GM23338 (cell line): ENCODE measurements around the gene HDGFL2. TPM values are rescaled to one million over a fixed set of nuclear protein-coding genes. Genes with fewer than 3 reads are reported as not detected.

Experiments
- ATAC-seq: fragments of 200-7000 bp; cut with Tn5 transposase; 3 replicates; pipeline ENCODE4 v1.9.1; 2020
- DNase-seq: peaks from one replicate; pipeline ENCODE4 v3.0.0-alpha.2; 2015; ENCODE audit warnings: low spot score
- H2AFZ ChIP-seq: fragments of 200-600 bp; sonication (generic); 2 replicates; pipeline ENCODE4 v1.8.0; 2016; ENCODE audit warnings: antibody characterized with exemption, mild to moderate bottlenecking, moderate library complexity
- H3F3A ChIP-seq: fragments of 200-600 bp; sonication (generic); replicated peaks from 2 replicates; pipeline ENCODE4 v1.8.0; 2017; ENCODE audit warnings: antibody characterized with exemption, mixed run types, low read depth
- H3K27ac ChIP-seq: fragments of 200-600 bp; sonication (generic); 2 replicates; pipeline ENCODE4 v1.6.1; 2016; ENCODE audit warnings: low read depth
- H3K27me3 ChIP-seq: fragments of 200-600 bp; sonication (generic); 2 replicates; pipeline ENCODE4 v1.8.0; 2016; ENCODE audit warnings: mild to moderate bottlenecking, mixed run types, moderate library complexity; ENCODE audit not compliant: insufficient read depth
- H3K36me3 ChIP-seq: fragments of 200-600 bp; sonication (generic); 2 replicates; pipeline ENCODE4 v1.8.0; 2016; ENCODE audit warnings: mild to moderate bottlenecking; ENCODE audit not compliant: insufficient read depth
- H3K4me1 ChIP-seq: fragments of 200-600 bp; sonication (generic); 2 replicates; pipeline ENCODE4 v1.8.0; 2016; ENCODE audit warnings: mild to moderate bottlenecking, moderate library complexity; ENCODE audit not compliant: insufficient read depth
- H3K4me2 ChIP-seq: fragments of 200-600 bp; sonication (generic); 2 replicates; pipeline ENCODE4 v1.7.1; 2017; ENCODE audit warnings: mixed run types
- H3K4me3 ChIP-seq: fragments of 200-600 bp; sonication (generic); 2 replicates; pipeline ENCODE4 v1.6.1; 2016; ENCODE audit warnings: mixed run types
- H3K79me2 ChIP-seq: fragments of 200-600 bp; sonication (generic); replicated peaks from 2 replicates; pipeline ENCODE4 v1.8.0; 2017; ENCODE audit warnings: mild to moderate bottlenecking; ENCODE audit not compliant: insufficient read depth
- H3K9me2 ChIP-seq: fragments of 200-600 bp; sonication (generic); 2 replicates; pipeline ENCODE4 v1.8.0; 2017; ENCODE audit not compliant: insufficient read depth
- H4K20me1 ChIP-seq: fragments of 200-600 bp; sonication (generic); replicated peaks from 2 replicates; pipeline ENCODE4 v1.8.0; 2017; ENCODE audit warnings: mild to moderate bottlenecking; ENCODE audit not compliant: insufficient read depth
- H3K27ac Mint-ChIP-seq: 2 replicates; pipeline ENCODE4 v1.8.0; 2020; ENCODE audit warnings: inconsistent platforms, mild to moderate bottlenecking, moderate library complexity, mixed read lengths
- H3K27me3 Mint-ChIP-seq: 3 replicates; pipeline ENCODE4 v1.8.0; 2022; ENCODE audit warnings: low read depth, mild to moderate bottlenecking, moderate library complexity, mixed read lengths, inconsistent platforms; ENCODE audit not compliant: insufficient read depth, poor library complexity
- H3K36me3 Mint-ChIP-seq: 3 replicates; pipeline ENCODE4 v1.8.0; 2021; ENCODE audit warnings: low read depth, mild to moderate bottlenecking, inconsistent platforms, moderate library complexity, mixed read lengths
- H3K4me1 Mint-ChIP-seq: 3 replicates; pipeline ENCODE4 v1.8.0; 2020; ENCODE audit warnings: mild to moderate bottlenecking, inconsistent platforms, mixed read lengths
- H3K4me3 Mint-ChIP-seq: 3 replicates; pipeline ENCODE4 v1.8.0; 2021; ENCODE audit warnings: moderate library complexity, mild to moderate bottlenecking, inconsistent platforms, mixed read lengths
- H3K9me3 Mint-ChIP-seq: 3 replicates; pipeline ENCODE4 v1.8.0; 2020; ENCODE audit warnings: moderate library complexity, mild to moderate bottlenecking, inconsistent platforms, mixed read lengths
- CREB1 ChIP-seq: fragments of 250-450 bp; sonication (Bioruptor Pico); IDR thresholded peaks from 2 replicates; pipeline ENCODE4 v1.5.0; 2020; ENCODE audit warnings: low read depth, mild to moderate bottlenecking, moderate library complexity
- EZH2 ChIP-seq: fragments of 200-600 bp; sonication (generic); IDR thresholded peaks from one replicate; pipeline ENCODE4 v1.8.0; 2017; ENCODE audit warnings: antibody characterized with exemption, mild to moderate bottlenecking, low read depth; ENCODE audit not compliant: unreplicated experiment
- EZH2phosphoT487 ChIP-seq: fragments of 200-600 bp; sonication (generic); IDR thresholded peaks from one replicate; pipeline ENCODE4 v1.8.1; 2018; ENCODE audit warnings: antibody characterized with exemption; ENCODE audit not compliant: unreplicated experiment
- JUNB ChIP-seq: IDR thresholded peaks from one replicate; pipeline ENCODE4 v1.6.1; 2016; ENCODE audit warnings: antibody characterized with exemption; ENCODE audit not compliant: unreplicated experiment
- NANOG ChIP-seq: IDR thresholded peaks from 2 replicates; pipeline ENCODE4 v1.6.1; 2016; ENCODE audit warnings: antibody characterized with exemption, borderline replicate concordance
- POLR2AphosphoS5 ChIP-seq: IDR thresholded peaks from 2 replicates; pipeline ENCODE4 v1.6.1; 2016; ENCODE audit warnings: antibody characterized with exemption, low read depth
- STAT1 ChIP-seq: IDR thresholded peaks from one replicate; pipeline ENCODE4 v1.6.1; 2016; ENCODE audit warnings: antibody characterized with exemption; ENCODE audit not compliant: unreplicated experiment
- ZNF331 ChIP-seq: fragments of 250-450 bp; sonication (Bioruptor Pico); IDR thresholded peaks from 2 replicates; pipeline ENCODE4 v1.5.0; 2020; ENCODE audit warnings: low read depth, mild to moderate bottlenecking, moderate library complexity
- polyA plus RNA-seq: library from polyadenylated mRNA; unstranded; fragments of >200 nt; fragmentation: Nextera tagmentation; extraction: Ambion mirVana; gene quantifications from 2 replicates; pipeline ENCODE4 v1.2.1, GENCODE V29; 2016
- total RNA-seq: library from RNA; depleted of rRNA; stranded (reverse); fragments of >200 nt; shearing (Covaris generic); gene quantifications from 2 replicates; pipeline ENCODE4 v1.2.3, GENCODE V29; 2014
- TF ChIP-seq, protein P1 (sequence below): IDR thresholded peaks from one replicate; pipeline ENCODE4 v1.6.1; 2018; ENCODE audit warnings: antibody characterized with exemption; ENCODE audit not compliant: unreplicated experiment
- TF ChIP-seq, protein P2 (sequence below): IDR thresholded peaks from 2 replicates; pipeline ENCODE4 v1.6.1; 2016; ENCODE audit warnings: antibody characterized with exemption
- TF ChIP-seq, protein P3 (sequence below), 2 experiments: fragments of 200-600 bp in 1 of 2; sonication (generic) in 1 of 2; conservative IDR thresholded peaks; 2 replicates each; pipeline versions ENCODE4 v1.5.1 to v1.6.1; 2016 to 2017; ENCODE audit warnings: antibody characterized with exemption in 2 of 2, low read depth in 2 of 2, mild to moderate bottlenecking in 2 of 2, moderate library complexity in 1 of 2

Gene HDGFL2
- total and polyA plus RNA-seq, 2 experiments from 2014 or later = 64.8 to 113 TPM

DNA sequence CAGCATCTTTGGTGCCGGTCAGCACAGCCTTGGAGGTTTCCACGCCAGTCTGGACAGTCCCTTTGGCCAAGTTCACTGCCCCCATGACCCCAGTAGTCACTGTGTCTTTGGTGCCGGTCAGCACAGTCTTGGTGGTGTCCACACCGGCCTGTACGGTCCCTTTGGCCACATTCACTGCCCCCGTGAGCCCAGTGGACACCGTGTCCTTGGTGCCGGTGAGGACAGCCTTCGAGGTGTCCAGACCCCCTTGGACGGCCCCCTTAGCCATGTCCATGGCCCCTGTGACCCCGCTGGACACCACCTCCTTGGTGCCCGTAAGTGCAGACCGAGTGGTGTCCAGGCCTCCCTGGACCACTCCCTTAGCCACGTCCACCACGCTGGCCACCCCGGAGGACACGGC lies 41.2 kb downstream of the HDGFL2 start (continued):
- TF ChIP-seq EZH2phosphoT487 = no peak
- TF ChIP-seq, protein P1, sequence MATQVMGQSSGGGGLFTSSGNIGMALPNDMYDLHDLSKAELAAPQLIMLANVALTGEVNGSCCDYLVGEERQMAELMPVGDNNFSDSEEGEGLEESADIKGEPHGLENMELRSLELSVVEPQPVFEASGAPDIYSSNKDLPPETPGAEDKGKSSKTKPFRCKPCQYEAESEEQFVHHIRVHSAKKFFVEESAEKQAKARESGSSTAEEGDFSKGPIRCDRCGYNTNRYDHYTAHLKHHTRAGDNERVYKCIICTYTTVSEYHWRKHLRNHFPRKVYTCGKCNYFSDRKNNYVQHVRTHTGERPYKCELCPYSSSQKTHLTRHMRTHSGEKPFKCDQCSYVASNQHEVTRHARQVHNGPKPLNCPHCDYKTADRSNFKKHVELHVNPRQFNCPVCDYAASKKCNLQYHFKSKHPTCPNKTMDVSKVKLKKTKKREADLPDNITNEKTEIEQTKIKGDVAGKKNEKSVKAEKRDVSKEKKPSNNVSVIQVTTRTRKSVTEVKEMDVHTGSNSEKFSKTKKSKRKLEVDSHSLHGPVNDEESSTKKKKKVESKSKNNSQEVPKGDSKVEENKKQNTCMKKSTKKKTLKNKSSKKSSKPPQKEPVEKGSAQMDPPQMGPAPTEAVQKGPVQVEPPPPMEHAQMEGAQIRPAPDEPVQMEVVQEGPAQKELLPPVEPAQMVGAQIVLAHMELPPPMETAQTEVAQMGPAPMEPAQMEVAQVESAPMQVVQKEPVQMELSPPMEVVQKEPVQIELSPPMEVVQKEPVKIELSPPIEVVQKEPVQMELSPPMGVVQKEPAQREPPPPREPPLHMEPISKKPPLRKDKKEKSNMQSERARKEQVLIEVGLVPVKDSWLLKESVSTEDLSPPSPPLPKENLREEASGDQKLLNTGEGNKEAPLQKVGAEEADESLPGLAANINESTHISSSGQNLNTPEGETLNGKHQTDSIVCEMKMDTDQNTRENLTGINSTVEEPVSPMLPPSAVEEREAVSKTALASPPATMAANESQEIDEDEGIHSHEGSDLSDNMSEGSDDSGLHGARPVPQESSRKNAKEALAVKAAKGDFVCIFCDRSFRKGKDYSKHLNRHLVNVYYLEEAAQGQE = no peak
- no peak for TF ChIP-seq EZH2
- no peak for TF ChIP-seq STAT1
- TF ChIP-seq CREB1 (CRISPR knock-in tag) = no peak
- TF ChIP-seq POLR2AphosphoS5 = no peak
- no peak for TF ChIP-seq ZNF331 (CRISPR knock-in tag)
- no peak for TF ChIP-seq NANOG

DNA sequence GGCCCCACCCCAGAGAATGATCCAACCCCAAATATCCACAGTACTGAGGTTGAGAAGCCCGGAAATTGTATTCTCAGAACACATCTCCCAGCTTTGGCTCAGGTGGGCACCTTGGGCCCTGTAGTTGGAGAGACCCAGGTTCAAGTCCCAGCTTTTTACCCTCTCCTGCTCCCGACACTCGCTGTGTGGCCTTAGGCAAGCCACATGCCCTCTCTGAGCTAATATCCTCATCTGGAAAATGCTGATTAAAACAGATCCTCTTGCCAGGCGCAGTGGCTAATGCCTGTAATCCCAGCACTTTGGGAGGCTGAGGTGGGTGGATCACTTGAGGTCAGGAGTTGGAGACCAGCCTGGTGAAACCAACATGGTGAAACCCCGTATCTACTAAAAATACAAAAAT lies 43.6 kb downstream of the HDGFL2 start:
- no peak overlapping the region for H3K4me3 Mint-ChIP-seq
- H3K4me1 Mint-ChIP-seq = peaks cover 4% of the 10 kb centered on the region
- H3K9me2 ChIP-seq = no peaks in the 10 kb centered on the region
- no peak for DNase-seq
- peaks cover 3% of the 10 kb centered on the region; the same call in 2 of the 3 replicates for H3K9me3 Mint-ChIP-seq
- H4K20me1 ChIP-seq = no peaks in the 10 kb centered on the region
- H3K36me3 Mint-ChIP-seq = peaks cover 2% of the 10 kb centered on the region; the same call in 1 of the 3 replicates
- ATAC-seq = no peak
- no peaks in the 10 kb centered on the region for H3F3A ChIP-seq
- H3K27me3 Mint-ChIP-seq = peaks cover 50% of the 10 kb centered on the region
- no peak overlapping the region for H3K4me2 ChIP-seq
- H2AFZ ChIP-seq = no peak overlapping the region
- H3K79me2 ChIP-seq = no peaks in the 10 kb centered on the region
- no peak overlapping the region for H3K4me3 ChIP-seq
- H3K27ac ChIP-seq = no peak overlapping the region
- peaks cover 39% of the 10 kb centered on the region; the same call in 1 of the 2 replicates for H3K27me3 ChIP-seq
- no peak overlapping the region for H3K27ac Mint-ChIP-seq
- no peaks in the 10 kb centered on the region for H3K36me3 ChIP-seq
- H3K4me1 ChIP-seq = no peaks in the 10 kb centered on the region
- TF ChIP-seq STAT1 = no peak
- TF ChIP-seq, protein P1 = no peak
- TF ChIP-seq, protein P2, sequence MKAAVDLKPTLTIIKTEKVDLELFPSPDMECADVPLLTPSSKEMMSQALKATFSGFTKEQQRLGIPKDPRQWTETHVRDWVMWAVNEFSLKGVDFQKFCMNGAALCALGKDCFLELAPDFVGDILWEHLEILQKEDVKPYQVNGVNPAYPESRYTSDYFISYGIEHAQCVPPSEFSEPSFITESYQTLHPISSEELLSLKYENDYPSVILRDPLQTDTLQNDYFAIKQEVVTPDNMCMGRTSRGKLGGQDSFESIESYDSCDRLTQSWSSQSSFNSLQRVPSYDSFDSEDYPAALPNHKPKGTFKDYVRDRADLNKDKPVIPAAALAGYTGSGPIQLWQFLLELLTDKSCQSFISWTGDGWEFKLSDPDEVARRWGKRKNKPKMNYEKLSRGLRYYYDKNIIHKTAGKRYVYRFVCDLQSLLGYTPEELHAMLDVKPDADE = no peak
- TF ChIP-seq, protein P3, sequence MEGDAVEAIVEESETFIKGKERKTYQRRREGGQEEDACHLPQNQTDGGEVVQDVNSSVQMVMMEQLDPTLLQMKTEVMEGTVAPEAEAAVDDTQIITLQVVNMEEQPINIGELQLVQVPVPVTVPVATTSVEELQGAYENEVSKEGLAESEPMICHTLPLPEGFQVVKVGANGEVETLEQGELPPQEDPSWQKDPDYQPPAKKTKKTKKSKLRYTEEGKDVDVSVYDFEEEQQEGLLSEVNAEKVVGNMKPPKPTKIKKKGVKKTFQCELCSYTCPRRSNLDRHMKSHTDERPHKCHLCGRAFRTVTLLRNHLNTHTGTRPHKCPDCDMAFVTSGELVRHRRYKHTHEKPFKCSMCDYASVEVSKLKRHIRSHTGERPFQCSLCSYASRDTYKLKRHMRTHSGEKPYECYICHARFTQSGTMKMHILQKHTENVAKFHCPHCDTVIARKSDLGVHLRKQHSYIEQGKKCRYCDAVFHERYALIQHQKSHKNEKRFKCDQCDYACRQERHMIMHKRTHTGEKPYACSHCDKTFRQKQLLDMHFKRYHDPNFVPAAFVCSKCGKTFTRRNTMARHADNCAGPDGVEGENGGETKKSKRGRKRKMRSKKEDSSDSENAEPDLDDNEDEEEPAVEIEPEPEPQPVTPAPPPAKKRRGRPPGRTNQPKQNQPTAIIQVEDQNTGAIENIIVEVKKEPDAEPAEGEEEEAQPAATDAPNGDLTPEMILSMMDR (conservative IDR thresholded peaks at IDR 0.05; ENCODE audit: low read depth in 2 of 2) = no peak
- no peak for TF ChIP-seq EZH2
- no peak for TF ChIP-seq POLR2AphosphoS5
- TF ChIP-seq JUNB = no peak
- no peak for TF ChIP-seq ZNF331 (CRISPR knock-in tag)
- no peak for TF ChIP-seq EZH2phosphoT487
